H1 (cell line): ENCODE data around the gene OR51V1. TPM values are rescaled to one million over a fixed set of nuclear protein-coding genes. Genes with fewer than 3 reads are reported as not detected.

ENCODE experiments used
- CTCF ChIA-PET: fragments of 300-600 bp; sonication (Branson Sonifier 250); formaldehyde crosslinking; loops from one replicate; lab custom pipeline; 2021; ENCODE audit not compliant: partially characterized antibody; lab: Charles Lee
- POLR2A ChIA-PET: fragments of 300-600 bp; sonication (Branson Sonifier 250); formaldehyde crosslinking; loops from one replicate; lab custom pipeline; 2021; ENCODE audit warnings: inconsistent platforms; ENCODE audit not compliant: partially characterized antibody; lab: Charles Lee
- DNase-seq, 2 experiments: peaks; one replicate each; pipeline versions ENCODE4 v3.0.0 to v3.0.0-alpha.2; 2010 to 2022; ENCODE audit warnings: low spot score in 2 of 2, low read depth in 1 of 2, mixed read lengths in 1 of 2
- FAIRE-seq: peaks from 2 replicates; lab custom pipeline; 2011; peaks lifted over from hg19 to GRCh38; lab: Jason Lieb, UNC
- H2AFZ ChIP-seq: 2 replicates; pipeline ENCODE4 v1.8.1; 2012; ENCODE audit warnings: low read length, inconsistent platforms
- H2AK5ac ChIP-seq: 2 replicates; pipeline ENCODE4 v1.6.1; 2013; ENCODE audit warnings: low read depth, low read length
- H2BK120ac ChIP-seq: replicated peaks from 2 replicates; pipeline ENCODE3; 2013; ENCODE audit warnings: low read depth, low read length, inconsistent platforms
- H2BK12ac ChIP-seq: 2 replicates; pipeline ENCODE4 v1.6.1; 2013; ENCODE audit warnings: low read depth, low read length
- H2BK15ac ChIP-seq: 2 replicates; pipeline ENCODE4 v1.6.1; 2013; ENCODE audit warnings: low read length
- H2BK20ac ChIP-seq: 2 replicates; pipeline ENCODE4 v1.6.1; 2013; ENCODE audit warnings: low read length
- H2BK5ac ChIP-seq: 2 replicates; pipeline ENCODE4 v1.6.1; 2013; ENCODE audit warnings: low read depth, low read length
- H3K14ac ChIP-seq: 2 replicates; pipeline ENCODE4 v1.6.1; 2013; ENCODE audit warnings: inconsistent platforms; ENCODE audit not compliant: insufficient read length
- H3K18ac ChIP-seq: 2 replicates; pipeline ENCODE4 v1.6.1; 2013; ENCODE audit warnings: low read length; ENCODE audit errors: extremely low read depth
- H3K23ac ChIP-seq: 2 replicates; pipeline ENCODE4 v1.6.1; 2013; ENCODE audit warnings: inconsistent platforms; ENCODE audit not compliant: insufficient read length
- H3K23me2 ChIP-seq: 2 replicates; pipeline ENCODE4 v1.6.1; 2013; ENCODE audit warnings: low read depth, low read length
- H3K27ac ChIP-seq: 2 replicates; pipeline ENCODE4 v1.6.1; 2011; ENCODE audit warnings: low read depth, low read length, inconsistent platforms
- H3K27me3 ChIP-seq, 4 experiments: replicated peaks in 1 of 4; 1 replicate in 1 of 4; 2 replicates in 3 of 4; pipeline versions ENCODE4 v1.6.1 to v1.8.1; 2011 to 2013; ENCODE audit warnings: low read length in 3 of 4, mild to moderate bottlenecking in 3 of 4, inconsistent platforms in 2 of 4, mixed read lengths in 2 of 4, moderate library complexity in 1 of 4; ENCODE audit not compliant: control insufficient read depth in 3 of 4, insufficient read depth in 3 of 4; ENCODE audit errors: extremely low read depth in 1 of 4
- H3K36me3 ChIP-seq, 4 experiments: 2 replicates each; pipeline versions ENCODE4 v1.6.1 to v1.8.1; 2011 to 2013; ENCODE audit warnings: mild to moderate bottlenecking in 4 of 4, low read length in 3 of 4, moderate library complexity in 2 of 4, control low read depth in 1 of 4, inconsistent platforms in 1 of 4; ENCODE audit not compliant: insufficient read depth in 4 of 4, control insufficient read depth in 2 of 4
- H3K4ac ChIP-seq: replicated peaks from 2 replicates; pipeline ENCODE3; 2013; ENCODE audit warnings: low read length, low read depth, mixed read lengths, inconsistent platforms; ENCODE audit not compliant: insufficient read length
- H3K4me1 ChIP-seq, 4 experiments: replicated peaks in 1 of 4; 1 replicate in 1 of 4; 2 replicates in 3 of 4; pipeline versions ENCODE4 v1.6.1 to v1.8.1; 2011 to 2013; ENCODE audit warnings: low read length in 3 of 4, inconsistent platforms in 2 of 4, mixed read lengths in 1 of 4; ENCODE audit not compliant: insufficient read depth in 4 of 4, control insufficient read depth in 3 of 4
- H3K4me2 ChIP-seq, 2 experiments: 2 replicates each; pipeline versions ENCODE4 v1.6.1 to v1.8.1; 2011 to 2013; ENCODE audit warnings: low read depth in 2 of 2, low read length in 2 of 2, control low read depth in 1 of 2, inconsistent platforms in 1 of 2, mild to moderate bottlenecking in 1 of 2; ENCODE audit not compliant: insufficient read depth in 1 of 2
- H3K4me3 ChIP-seq, 4 experiments: fragments of 200-600, 300-600 bp in 1 of 4; sonication (generic), shearing (Covaris generic), sonication (Bioruptor Twin) in 1 of 4; 2 replicates each; pipeline versions ENCODE4 v1.5.1 to v1.8.1; 2011 to 2016; ENCODE audit warnings: low read length in 4 of 4, low read depth in 3 of 4, control low read depth in 2 of 4, inconsistent platforms in 2 of 4, mild to moderate bottlenecking in 2 of 4, mixed read lengths in 1 of 4, moderate library complexity in 1 of 4; ENCODE audit not compliant: insufficient read depth in 2 of 4; ENCODE audit errors: extremely low read depth in 1 of 4
- H3K56ac ChIP-seq: replicated peaks from 2 replicates; pipeline ENCODE3; 2013; ENCODE audit warnings: low read depth, mild to moderate bottlenecking, mixed read lengths, low read length, inconsistent platforms; ENCODE audit not compliant: insufficient read length
- H3K79me1 ChIP-seq: 2 replicates; pipeline ENCODE4 v1.6.1; 2013; ENCODE audit warnings: low read depth, low read length, control low read depth
- H3K79me2 ChIP-seq, 2 experiments: 2 replicates each; pipeline versions ENCODE4 v1.6.1 to v1.8.1; 2012 to 2013; ENCODE audit warnings: low read length in 2 of 2, mild to moderate bottlenecking in 2 of 2, inconsistent platforms in 1 of 2; ENCODE audit not compliant: insufficient read depth in 2 of 2, control insufficient read depth in 1 of 2
- H3K9ac ChIP-seq, 4 experiments: replicated peaks in 1 of 4; 1 replicate in 1 of 4; 2 replicates in 3 of 4; pipeline versions ENCODE4 v1.6.1 to v1.8.1; 2011 to 2013; ENCODE audit warnings: low read depth in 3 of 4, low read length in 3 of 4, control low read depth in 2 of 4, mild to moderate bottlenecking in 2 of 4, moderate library complexity in 2 of 4, inconsistent platforms in 1 of 4; ENCODE audit errors: extremely low read depth in 1 of 4
- H3K9me3 ChIP-seq, 2 experiments: 2 replicates each; pipeline versions ENCODE4 v1.6.1 to v1.8.1; 2012 to 2013; ENCODE audit warnings: mild to moderate bottlenecking in 2 of 2, moderate library complexity in 2 of 2, control low read depth in 1 of 2, inconsistent platforms in 1 of 2, low read depth in 1 of 2, low read length in 1 of 2, mixed read lengths in 1 of 2; ENCODE audit not compliant: insufficient read depth in 2 of 2
- H4K20me1 ChIP-seq, 2 experiments: replicated peaks in 1 of 2; 2 replicates each; pipeline versions ENCODE3 to v1.8.1; 2011 to 2013; ENCODE audit warnings: inconsistent platforms in 2 of 2, low read length in 2 of 2, mild to moderate bottlenecking in 1 of 2; ENCODE audit not compliant: insufficient read depth in 2 of 2, control insufficient read depth in 1 of 2
- H4K5ac ChIP-seq: 2 replicates; pipeline ENCODE4 v1.6.1; 2013; ENCODE audit warnings: low read length, low read depth, mixed read lengths, inconsistent platforms; ENCODE audit not compliant: insufficient read length
- H4K8ac ChIP-seq: 2 replicates; pipeline ENCODE4 v1.8.0; 2013; ENCODE audit warnings: mild to moderate bottlenecking, moderate library complexity, low read length, inconsistent platforms; ENCODE audit not compliant: insufficient read depth; ENCODE audit errors: extremely low read depth
- H4K91ac ChIP-seq: replicated peaks from 2 replicates; pipeline ENCODE3; 2013; ENCODE audit warnings: low read length, mixed read lengths, inconsistent platforms; ENCODE audit not compliant: insufficient read length
- ATF2 ChIP-seq: IDR thresholded peaks from 2 replicates; pipeline ENCODE4 v1.6.1; 2012; ENCODE audit warnings: low read length, inconsistent platforms
- BRCA1 ChIP-seq: IDR thresholded peaks from 2 replicates; pipeline ENCODE4 v1.6.1; 2012; ENCODE audit warnings: low read depth, low read length, improper control_type of control experiment
- CTCF ChIP-seq, 3 experiments: IDR thresholded peaks; 1 replicate in 2 of 3; 2 replicates in 1 of 3; pipeline versions ENCODE4 v1.5.1 to v1.6.1; 2011; ENCODE audit warnings: low read length in 3 of 3, mild to moderate bottlenecking in 3 of 3, inconsistent platforms in 2 of 3, low read depth in 1 of 3, moderate library complexity in 1 of 3; ENCODE audit not compliant: insufficient read depth in 1 of 3; ENCODE audit errors: control extremely low read depth in 1 of 3
- NRF1 ChIP-seq: IDR thresholded peaks from 2 replicates; pipeline ENCODE4 v1.6.1; 2011; ENCODE audit warnings: mild to moderate bottlenecking, low read depth, low read length, improper control_type of control experiment
- RFX5 ChIP-seq: IDR thresholded peaks from 2 replicates; pipeline ENCODE4 v1.6.1; 2011; ENCODE audit warnings: low read depth, low read length, improper control_type of control experiment, borderline replicate concordance
- SAP30 ChIP-seq: fragments of 300-600 bp; sonication (generic); IDR thresholded peaks from 2 replicates; pipeline ENCODE4 v1.7.1; 2012; ENCODE audit warnings: low read length, moderate library complexity, mild to moderate bottlenecking, inconsistent platforms; ENCODE audit not compliant: insufficient read depth, insufficient replicate concordance
- TBP ChIP-seq: IDR thresholded peaks from 2 replicates; pipeline ENCODE4 v1.6.1; 2011; ENCODE audit warnings: low read depth, low read length, improper control_type of control experiment
- YY1 ChIP-seq: IDR thresholded peaks from 2 replicates; pipeline ENCODE4 v1.6.1; 2011; ENCODE audit warnings: low read depth, mild to moderate bottlenecking, low read length
- ZNF274 ChIP-seq: IDR thresholded peaks from 2 replicates; pipeline ENCODE4 v1.7.0; 2012; ENCODE audit warnings: low read length, borderline replicate concordance; ENCODE audit errors: extremely low read depth
- WGBS, 2 experiments: shearing (Covaris generic) in 1 of 2; methylation state at CpG; one replicate each; pipeline versions ENCODE4 v1.1.6 to v1.1.7; 2013 to 2015; ENCODE audit warnings: low lambda C conversion rate in 2 of 2, mixed read lengths in 2 of 2, inconsistent platforms in 1 of 2, low coverage in 1 of 2, missing lambda C conversion rate in 1 of 2; ENCODE audit not compliant: insufficient replicate concordance in 2 of 2, insufficient coverage in 1 of 2, insufficient read length in 1 of 2; ENCODE audit errors: extremely low coverage in 1 of 2, missing lambda C conversion rate in 1 of 2; 5-methylcytosine and 5-hydroxymethylcytosine counted together
- polyA plus RNA-seq, 7 experiments: library from polyadenylated mRNA; depleted of rRNA in 3 of 7; stranded (reverse) in 5 of 7; unstranded in 2 of 7; fragments of >200 nt in 5 of 7; fragments of 200-250 nt in 2 of 7; gene quantifications; 1 replicate in 5 of 7; 2 replicates in 1 of 7; 4 replicates in 1 of 7; pipeline versions ENCODE4 v1.2.1 to v1.2.3, GENCODE V29; 2011 to 2013; ENCODE audit warnings: missing spikeins in 2 of 7, mixed read lengths in 2 of 7
- total RNA-seq: library from RNA; stranded (reverse); fragmentation: NEBNext Ultra II Directional; extraction: Animal tissue kit (Norgen Biotek cat#: 25700); gene quantifications from 2 replicates; pipeline ENCODE4 v1.2.1, GENCODE V29; 2021

OR51V1 gene
- total and polyA plus RNA-seq, 2 of the 8 experiments (the other 6 are each of a cell fraction or from before 2014, with no cell fraction given) = not detected

GRCh38 chr11:5231111-5231510 is 30.6 kb upstream of the OR51V1 start:
- no peaks in the 10 kb centered on the region for H3K79me2 ChIP-seq
- no peak overlapping the region for H2BK15ac ChIP-seq
- H4K20me1 ChIP-seq = no peaks in the 10 kb centered on the region
- H4K5ac ChIP-seq = no peak overlapping the region
- H3K23me2 ChIP-seq = no peaks in the 10 kb centered on the region; the same call in 1 of the 2 replicates
- H3K9me3 ChIP-seq = no peaks in the 10 kb centered on the region
- no peak overlapping the region for H3K23ac ChIP-seq
- H3K9ac ChIP-seq = no peak overlapping the region
- no peak overlapping the region for H4K91ac ChIP-seq
- H3K4me3 ChIP-seq = no peak overlapping the region
- H2BK5ac ChIP-seq = no peak overlapping the region
- H3K36me3 ChIP-seq = no peaks in the 10 kb centered on the region
- ChIA-PET POLR2A (no interaction called here), CTCF (interaction anchor here (1.7 kb wide), 1 partner anchor 9 kb away, joined by 4 read pairs; no protein-coding TSS in a partner anchor)
- H2BK20ac ChIP-seq = no peak overlapping the region
- H2BK12ac ChIP-seq = no peak overlapping the region
- no peak overlapping the region for H3K14ac ChIP-seq
- TF ChIP-seq TBP = no peak
- no peak for TF ChIP-seq SAP30
- no peak for TF ChIP-seq NRF1
- TF ChIP-seq RFX5 = no peak
- TF ChIP-seq ATF2 = no peak
- TF ChIP-seq CTCF (IDR thresholded peaks at IDR 0.05; ENCODE audit: control extremely low read depth in 1 of 3, insufficient read depth in 1 of 3, low read depth in 1 of 3, low read length in 3 of 3) = no peak
- no peak for TF ChIP-seq ZNF274
- no peak for TF ChIP-seq YY1
- no peak for TF ChIP-seq BRCA1
- H3K18ac ChIP-seq = no peak overlapping the region
- no peak overlapping the region for H2AFZ ChIP-seq
- no peak for FAIRE-seq
- no peak overlapping the region for H3K4me2 ChIP-seq
- DNase-seq = no peak
- H4K8ac ChIP-seq = no peak overlapping the region
- 86% methylated on average over 2 of the region's 2 CpGs; no CpG with 5 or more reads in 1 of the 2 experiments for WGBS, 2 experiments
- no peaks in the 10 kb centered on the region for H3K27me3 ChIP-seq
- H3K4ac ChIP-seq = no peak overlapping the region
- H3K4me1 ChIP-seq = no peaks in the 10 kb centered on the region
- H3K79me1 ChIP-seq = no peaks in the 10 kb centered on the region
- H3K27ac ChIP-seq = no peak overlapping the region
- no peak overlapping the region for H3K56ac ChIP-seq
- H2AK5ac ChIP-seq = no peak overlapping the region
- H2BK120ac ChIP-seq = no peak overlapping the region
